Suprapubic skin (tissue), 4 donors: ENCODE data around the gene PNMA3. TPM values are rescaled to one million over a fixed set of nuclear protein-coding genes. Genes with fewer than 3 reads are reported as not detected.

ENCODE experiments used
- total RNA-seq, 4 donors: library from RNA; depleted of rRNA; stranded (reverse); fragments of >200 nt; gene quantifications; one replicate each; pipeline ENCODE4 v1.1.0, GENCODE V29; 2016

Gene PNMA3
- total RNA-seq, 4 donors from 2014 or later, result 0.26 to 0.97 (median 0.61) TPM

Other genes with a start within 250 kb of the PNMA3 start
- gene CETN2, start 225.7 kb upstream of the PNMA3 start, total RNA-seq, result 10 to 100 TPM in 3 of 4 donors, 1 to 10 TPM in 1; 8.9 to 24.1 (median 18.7) TPM
- 10 to 100 TPM; 11.8 to 34.1 (median 22.4) TPM for gene NSDHL, start 225.4 kb upstream of the PNMA3 start, total RNA-seq
- 10 to 100 TPM; 50.1 to 81.3 (median 66.1) TPM for gene ZNF185, start 158.4 kb upstream of the PNMA3 start, total RNA-seq
- not detected for gene PNMA5, start 62.4 kb upstream of the PNMA3 start, total RNA-seq
- gene PNMA6A, start 16.0 kb downstream of the PNMA3 start, total RNA-seq, result under 1 TPM in 3 of 4 donors, not detected in 1; 0.26 to 0.32 (median 0.30) TPM
- not detected for gene MAGEA1, start 122.8 kb downstream of the PNMA3 start, total RNA-seq